Fibroblast of the conjunctiva (primary cell): ENCODE measurements around the gene ITGAV.

Experiments
- DNase-seq: peaks from one replicate; pipeline ENCODE4 v3.0.0-alpha.2; 2010; ENCODE audit warnings: low read depth

The ITGAV gene

GRCh38 chr2:186669146-186669545, 79.3 kb downstream of the ITGAV start:
- DNase-seq = no peak

DNA sequence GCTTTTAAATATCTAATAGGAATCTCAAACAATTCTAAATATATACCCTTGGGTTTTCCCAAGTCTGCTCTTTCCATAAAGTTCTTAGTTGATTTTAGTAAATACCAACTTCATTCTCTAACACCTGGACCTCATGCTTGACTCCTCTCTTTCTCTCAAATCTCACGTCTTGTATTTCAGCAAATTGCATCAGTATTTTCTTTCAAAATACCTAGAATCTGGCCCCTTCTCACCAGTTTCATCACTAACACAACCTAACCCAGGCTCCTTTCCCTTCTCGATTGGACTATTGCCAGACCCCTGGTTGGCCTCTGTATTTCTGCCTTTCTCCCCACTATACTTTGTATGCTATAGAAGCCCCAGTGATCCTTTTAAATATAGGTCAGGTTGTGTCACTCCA, 81.0 kb downstream of the ITGAV start:
- DNase-seq = no peak

DNA sequence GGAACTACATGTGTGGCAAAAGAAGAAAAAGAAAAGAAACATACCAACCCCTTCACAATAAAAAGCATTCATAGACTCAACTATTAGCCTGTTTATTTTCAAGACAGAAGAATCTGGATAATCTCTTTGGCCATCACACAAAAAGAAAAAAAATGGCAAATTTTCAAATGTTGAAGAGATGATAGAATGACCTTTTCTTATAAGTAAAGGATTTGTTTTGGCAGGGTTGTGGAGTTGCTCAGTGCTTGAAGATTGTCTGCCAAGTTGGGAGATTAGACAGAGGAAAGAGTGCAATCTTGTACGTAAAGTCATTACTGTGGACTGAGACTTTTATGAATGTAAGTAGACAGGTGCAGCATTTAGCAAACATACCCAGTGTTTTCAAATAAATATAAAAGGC, 85.5 kb downstream of the ITGAV start:
- no peak for DNase-seq

DNA sequence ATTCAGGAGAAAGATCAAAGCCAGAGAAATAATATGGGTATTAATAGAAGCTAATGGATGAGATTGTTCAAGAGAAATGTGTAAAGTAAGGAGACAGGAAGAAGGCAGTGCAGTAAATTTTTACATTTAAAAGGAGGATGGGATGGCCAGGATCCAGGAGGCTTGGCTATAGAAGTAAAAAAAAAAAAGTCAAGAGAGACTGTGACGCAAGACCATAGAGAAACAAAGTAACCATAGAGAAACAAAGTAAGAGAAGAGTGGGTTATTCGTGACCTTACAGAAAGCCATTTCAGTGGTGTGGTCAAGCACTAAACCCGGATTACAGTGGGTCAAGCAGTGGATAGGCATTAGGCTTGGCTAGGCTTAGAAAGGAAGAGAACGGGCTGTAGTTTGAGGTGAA, 93.5 kb downstream of the ITGAV start:
- DNase-seq = no peak

GRCh38 chr2:186687807-186688211, 98.0 kb downstream of the ITGAV start:
- DNase-seq = no peak

GRCh38 chr2:186688813-186689212, 99.0 kb downstream of the ITGAV start:
- no peak for DNase-seq

- no peak for DNase-seq
Measured at GRCh38 chr2:186690786-186691185, 100.9 kb downstream of the ITGAV start.

- no peak for DNase-seq
Measured at GRCh38 chr2:186691231-186691630, 101.4 kb downstream of the ITGAV start.

- no peak for DNase-seq
Measured at GRCh38 chr2:186691900-186692299, 102.0 kb downstream of the ITGAV start.

DNA sequence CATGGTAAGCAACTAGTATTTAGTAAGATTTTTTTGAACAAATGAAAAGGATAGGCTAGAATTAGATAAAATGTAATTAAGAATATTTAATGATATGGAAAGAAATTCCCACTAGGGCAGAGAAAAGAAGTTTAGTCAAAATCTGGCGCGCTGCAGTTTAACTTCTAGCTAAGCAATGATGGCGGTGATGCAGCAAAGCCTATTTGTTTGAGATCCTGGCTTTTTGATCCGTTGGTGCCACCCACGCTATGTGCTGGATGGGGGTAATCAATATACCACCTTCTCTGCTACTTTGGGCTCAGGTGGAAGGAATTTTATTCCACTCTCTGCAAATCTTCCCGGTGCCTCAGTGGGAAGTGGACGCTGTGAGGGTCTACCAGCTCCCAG, 103.6 kb downstream of the ITGAV start:
- no peak for DNase-seq

DNA sequence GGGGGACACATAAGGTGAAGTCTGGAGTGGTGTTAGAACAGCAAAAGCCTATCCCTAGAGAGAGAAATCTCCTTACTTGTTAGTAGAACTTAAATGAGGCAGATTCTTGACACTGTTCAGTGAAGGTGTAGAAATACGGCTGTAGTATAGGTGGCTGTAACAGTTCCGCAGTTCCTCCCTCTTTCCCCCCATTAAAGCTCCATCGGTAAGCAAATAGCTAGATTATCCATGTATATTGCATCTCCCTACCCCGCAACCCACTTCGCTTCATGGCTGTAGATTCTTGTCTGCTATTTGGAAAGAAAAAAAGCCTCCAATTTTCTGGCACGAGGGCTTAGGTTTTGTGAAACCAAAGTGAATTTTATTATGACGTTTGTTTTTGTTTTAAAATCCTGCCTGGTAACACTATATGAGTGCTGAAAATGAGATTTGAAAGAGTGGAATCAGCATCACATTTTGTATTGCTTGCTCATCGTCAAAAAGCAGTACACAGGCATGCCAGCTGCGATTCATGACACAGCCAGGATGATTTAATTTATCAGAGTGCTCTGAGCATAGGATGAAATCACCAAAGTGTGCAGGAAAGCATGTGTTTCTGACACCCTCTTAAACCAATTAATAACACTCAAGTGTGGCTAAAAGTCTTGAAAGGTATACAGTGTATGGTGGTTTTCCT, 105.4 kb downstream of the ITGAV start:
- DNase-seq = peak; percentile 44

DNA sequence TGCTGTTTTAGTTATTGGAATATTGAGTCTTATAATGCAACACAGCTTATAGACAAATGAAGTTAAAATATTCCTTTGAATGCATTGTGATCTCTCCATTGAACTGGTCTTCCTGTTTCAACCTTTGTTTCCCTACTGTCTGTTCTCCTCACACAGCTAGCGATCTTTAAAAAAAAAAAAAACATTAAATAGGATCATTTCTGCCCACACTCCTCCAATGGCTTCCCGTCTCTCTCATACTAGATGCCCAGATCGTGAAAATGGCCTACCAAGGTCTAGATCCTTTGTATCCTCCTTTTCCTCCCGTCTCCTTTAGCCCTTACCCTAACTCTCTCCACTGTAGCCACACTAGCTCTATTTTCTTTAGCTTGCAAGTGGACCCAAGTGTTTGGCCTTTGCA, 106.4 kb downstream of the ITGAV start:
- no peak for DNase-seq

GRCh38 chr2:186696804-186697203, 106.9 kb downstream of the ITGAV start:
- DNase-seq = no peak

DNA sequence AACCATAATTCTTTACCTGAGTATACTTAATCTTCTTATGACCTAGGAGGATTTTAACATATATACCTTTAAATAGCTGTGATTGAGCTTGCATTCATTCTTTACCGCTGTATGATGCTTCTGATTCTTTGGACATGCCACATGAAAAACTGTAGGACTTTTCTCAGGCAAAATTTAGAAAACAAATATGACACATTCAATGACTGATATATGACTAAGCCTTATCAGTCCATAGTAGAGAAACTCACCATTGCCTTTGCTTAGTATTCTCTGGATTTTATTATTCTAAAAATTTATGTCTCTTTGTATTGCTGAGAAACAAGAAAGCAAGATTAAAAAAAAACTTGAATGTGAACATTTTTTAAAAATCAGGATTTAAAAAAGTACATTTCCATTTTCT, 107.7 kb downstream of the ITGAV start:
- no peak for DNase-seq

- no peak for DNase-seq
Measured at GRCh38 chr2:186699742-186700141, 109.9 kb downstream of the ITGAV start.

DNA sequence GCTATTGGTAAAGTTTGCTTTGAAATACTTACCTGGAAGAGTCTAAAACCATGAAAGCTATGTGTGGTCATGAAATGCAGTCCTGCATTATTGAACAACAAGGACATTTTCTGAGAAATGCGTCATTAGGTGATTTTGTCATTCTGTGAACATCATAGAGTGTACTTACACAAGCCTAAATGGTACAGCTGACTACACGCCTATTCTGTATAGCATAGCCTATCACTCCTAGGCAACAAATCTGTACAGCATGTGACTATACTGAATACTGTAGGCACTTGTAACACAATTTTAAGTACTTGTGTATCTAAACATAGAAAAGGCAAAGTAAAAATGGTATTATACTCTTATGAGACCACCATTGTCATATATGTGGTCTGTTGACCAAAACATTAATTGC, 112.2 kb downstream of the ITGAV start:
- no peak for DNase-seq

DNA sequence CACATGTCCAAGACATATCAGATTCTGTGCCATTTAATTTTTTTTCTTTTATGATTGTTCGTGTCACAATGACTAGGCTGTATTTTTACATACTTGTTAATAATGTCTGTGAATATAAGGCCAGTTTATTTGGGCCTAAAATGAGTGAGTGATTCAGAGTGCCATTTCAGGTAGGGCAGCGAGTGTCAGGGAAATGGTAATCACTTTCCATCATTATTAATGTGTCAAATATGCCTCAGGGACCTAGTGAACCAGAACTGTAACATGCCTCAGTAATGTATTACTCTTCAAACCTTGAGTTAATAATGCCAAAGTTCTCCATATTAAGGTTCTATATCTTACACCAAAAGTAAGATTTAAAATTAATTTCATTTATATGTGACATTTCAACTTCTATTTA, 112.6 kb downstream of the ITGAV start:
- DNase-seq = no peak

DNA sequence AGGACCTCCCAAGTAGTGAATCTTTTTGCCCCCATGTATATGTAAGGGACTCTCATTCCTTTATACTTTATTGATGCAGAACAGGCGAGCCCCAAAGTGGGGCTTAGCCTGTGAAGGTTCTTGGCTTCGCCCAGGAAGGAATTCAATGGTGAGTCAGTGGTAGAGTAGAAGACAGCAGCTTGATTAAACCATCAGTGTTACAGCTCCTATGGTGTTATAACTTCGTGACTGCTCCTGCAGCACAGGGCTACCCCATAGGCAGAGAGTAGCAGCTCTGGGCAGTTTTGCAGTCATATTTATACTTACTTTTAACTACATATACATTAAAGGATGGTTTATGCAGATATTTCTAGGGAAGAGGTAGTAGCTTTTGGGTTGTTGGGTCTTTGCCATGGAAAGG, 115.0 kb downstream of the ITGAV start:
- no peak for DNase-seq

DNA sequence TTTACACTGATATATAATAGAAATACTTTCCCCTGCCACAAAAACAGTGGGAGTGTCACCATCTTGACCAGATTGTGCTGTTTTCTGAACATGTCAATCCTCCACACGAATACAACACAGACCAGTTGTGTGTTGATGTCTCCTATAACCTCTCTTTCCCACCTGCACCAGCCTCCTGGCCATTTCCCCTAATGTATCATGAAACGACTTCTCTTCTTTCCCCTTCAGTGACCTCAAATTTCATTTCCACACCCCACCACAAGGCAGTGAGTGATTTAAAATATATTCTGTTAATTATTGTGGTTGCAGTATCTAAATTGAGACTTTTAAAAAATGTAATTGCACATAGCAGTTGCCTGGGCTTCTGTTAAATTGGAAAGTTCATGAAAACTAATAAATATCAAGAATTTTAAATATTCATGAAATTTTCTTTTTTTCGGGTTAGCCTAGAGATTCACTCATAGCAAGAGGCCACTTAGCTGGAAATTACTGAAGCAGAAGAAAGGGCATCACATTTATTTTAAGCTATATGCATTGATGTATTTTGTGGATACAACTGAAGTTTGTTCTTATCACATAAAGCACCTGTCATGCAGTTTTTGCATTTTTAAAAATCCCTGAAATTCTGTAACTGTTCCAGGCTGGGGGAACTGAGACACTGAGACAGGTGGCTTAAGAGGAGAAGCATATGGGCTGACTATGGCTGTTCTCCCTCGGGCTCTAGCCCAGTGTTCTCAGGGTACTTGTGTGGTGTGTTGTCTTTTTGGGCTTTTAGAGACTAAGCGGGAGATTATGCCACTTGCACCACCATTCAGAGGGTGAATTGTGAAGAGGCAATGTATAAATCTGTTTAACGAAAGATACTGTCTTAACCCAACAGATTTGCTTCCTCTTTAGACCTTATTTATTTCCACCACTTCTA, 119.9 kb downstream of the ITGAV start:
- no peak for DNase-seq

GRCh38 chr2:186713691-186714090, 123.8 kb downstream of the ITGAV start:
- DNase-seq = no peak

DNA sequence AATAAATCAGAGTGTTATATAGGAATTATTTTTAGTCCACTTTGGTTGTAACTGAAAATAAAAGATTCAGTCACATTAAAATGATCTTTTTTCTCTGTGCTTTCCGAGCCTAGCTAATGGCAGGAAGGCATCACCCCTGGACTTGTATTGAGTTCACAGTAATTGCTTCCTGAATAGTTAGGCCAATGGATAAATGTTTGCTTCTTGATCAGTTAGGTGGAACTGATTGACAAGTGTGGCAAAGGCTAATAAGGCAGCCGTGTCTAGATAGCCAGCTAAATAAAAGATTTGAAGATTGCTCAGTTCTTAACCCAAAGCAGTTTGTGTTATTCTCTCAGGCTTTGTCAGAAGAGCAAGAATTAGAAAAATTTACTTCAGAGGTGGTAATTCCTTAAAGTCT, 124.8 kb downstream of the ITGAV start:
- DNase-seq = no peak

DNA sequence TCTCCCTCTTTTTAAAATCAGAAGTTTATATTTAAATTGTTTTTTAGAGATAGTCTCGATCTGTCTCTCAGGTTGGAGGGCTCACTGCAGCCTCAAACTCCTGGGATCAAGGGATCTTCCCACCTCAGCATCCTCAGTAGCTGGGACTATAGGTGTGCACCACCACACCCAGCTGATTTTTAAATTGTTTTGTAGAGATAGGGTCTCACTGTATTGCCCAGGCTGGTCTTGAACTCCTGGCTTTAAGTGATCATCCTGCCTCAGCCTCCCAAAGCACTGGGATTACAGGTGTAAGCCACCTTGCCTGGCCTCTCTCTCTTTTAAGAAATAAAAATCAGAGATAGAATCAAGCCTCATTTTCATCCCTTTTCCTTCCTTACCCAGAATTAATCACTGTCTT, 126.1 kb downstream of the ITGAV start:
- DNase-seq = no peak

GRCh38 chr2:186716899-186717298, 127.0 kb downstream of the ITGAV start:
- DNase-seq = no peak
